GF-D8 (cell line): ENCODE data around the gene CEP112.
"Not testable (repeated sequence)": the region's sequence is repeated elsewhere in the genome, so short reads cannot be mapped to it uniquely, and the experiment has no call there.

Source experiments
- DNase-seq: peaks from one replicate; lab custom pipeline; 2025; lab: John Stamatoyannopoulos, UW

CEP112 gene

DNA sequence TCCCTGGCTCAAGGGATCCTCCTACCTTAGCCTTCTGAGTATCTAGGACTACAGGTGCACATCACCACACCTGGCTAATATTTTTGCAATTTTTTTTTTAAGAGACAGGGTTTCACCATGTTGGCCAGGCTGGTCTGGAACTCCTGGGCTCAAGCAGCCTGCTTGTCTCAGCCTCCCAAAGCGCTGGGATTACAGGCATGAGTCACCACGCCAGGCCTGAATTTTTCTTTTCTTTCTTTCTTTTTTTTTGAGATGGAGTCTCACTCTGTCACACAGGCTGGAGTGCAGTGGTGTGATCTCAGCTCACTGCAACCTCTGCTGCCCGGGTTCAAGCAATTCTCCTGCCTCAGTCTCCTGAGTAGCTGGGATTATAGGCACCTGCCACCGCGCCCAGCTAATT lies 510.2 kb downstream of the CEP112 start:
- DNase-seq = not testable (repeated sequence)

GRCh38 chr17:65679165-65679845 lies 512.6 kb downstream of the CEP112 start:
- no peak for DNase-seq

DNA sequence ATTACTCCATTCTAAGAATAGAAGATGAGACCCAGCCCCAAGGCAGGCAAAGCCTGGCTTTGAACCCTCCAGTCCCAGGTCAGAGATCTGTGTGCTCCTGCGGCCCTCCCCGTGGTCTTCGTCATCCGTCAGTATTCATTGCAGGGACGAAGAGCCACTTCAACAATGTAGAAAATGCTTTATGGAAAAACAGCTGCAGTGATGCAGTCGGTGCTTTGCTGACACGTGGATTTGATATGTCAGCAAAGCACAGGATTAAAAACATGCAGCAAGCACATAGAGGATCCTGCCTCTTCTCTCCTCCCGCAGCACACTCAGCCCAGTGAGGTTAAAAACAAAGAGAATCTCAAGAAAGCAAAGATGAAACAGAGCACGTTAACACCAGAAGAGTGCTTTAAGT lies 513.4 kb downstream of the CEP112 start:
- DNase-seq = no peak

GRCh38 chr17:65677932-65678331 lies 514.0 kb downstream of the CEP112 start:
- no peak for DNase-seq

DNA sequence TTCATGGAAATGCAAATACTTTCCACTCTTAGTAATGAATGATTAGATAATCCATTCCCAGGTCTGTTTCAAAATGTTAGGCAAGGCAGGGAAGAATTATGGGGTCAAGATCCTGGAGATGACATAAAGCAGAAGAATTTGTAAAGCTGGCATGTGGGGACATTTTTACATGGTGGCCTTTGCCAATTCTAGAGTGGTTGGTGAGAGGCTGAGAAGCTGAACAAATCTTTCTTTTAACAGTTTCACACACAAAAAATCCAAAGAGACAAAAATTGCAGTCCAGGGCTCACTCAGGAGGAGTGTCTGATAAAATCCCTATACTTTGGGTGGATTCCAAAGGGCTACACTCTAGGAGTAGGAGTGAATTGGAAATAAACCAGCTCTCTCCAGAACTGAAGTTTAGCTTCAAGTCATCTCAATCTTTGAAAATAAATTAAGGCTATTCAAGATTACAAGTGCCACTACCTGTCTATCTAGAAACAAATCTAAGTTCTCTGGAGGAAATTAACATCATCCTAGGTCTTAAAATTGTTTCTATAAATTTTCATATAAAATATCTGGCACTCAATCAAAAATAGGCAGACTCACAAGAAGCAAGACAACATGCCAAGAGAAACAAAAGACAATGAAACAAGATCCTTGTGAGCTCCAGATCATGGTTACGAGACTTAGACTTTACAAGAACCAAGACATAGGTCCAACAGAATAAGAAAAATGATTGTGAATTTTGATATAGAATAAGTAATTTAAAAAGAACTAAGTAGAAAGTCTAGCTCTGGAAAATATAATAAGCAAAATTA lies 517.5 kb downstream of the CEP112 start:
- no peak for DNase-seq

- no peak for DNase-seq
Observed at GRCh38 chr17:65670667-65671371, 521.1 kb downstream of the CEP112 start.

DNA sequence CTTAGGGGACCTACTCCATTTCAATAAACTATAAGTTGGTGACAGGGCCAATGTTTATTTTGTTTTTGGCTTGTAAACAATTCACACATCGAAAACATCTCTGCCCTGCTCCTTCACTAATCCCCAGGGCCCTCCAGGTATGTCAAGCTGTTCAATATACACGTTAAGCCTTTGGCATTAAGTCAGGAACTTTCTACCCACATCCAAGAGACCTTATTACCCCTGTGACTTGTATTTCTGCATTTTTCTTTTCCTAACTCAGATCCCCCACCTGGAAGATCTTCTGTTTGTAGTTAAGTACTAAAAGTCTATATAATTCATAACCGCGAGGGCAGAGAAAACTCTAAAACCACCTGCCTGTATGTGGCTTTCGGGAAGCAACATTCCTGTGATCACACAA lies 523.7 kb downstream of the CEP112 start:
- no peak for DNase-seq

DNA sequence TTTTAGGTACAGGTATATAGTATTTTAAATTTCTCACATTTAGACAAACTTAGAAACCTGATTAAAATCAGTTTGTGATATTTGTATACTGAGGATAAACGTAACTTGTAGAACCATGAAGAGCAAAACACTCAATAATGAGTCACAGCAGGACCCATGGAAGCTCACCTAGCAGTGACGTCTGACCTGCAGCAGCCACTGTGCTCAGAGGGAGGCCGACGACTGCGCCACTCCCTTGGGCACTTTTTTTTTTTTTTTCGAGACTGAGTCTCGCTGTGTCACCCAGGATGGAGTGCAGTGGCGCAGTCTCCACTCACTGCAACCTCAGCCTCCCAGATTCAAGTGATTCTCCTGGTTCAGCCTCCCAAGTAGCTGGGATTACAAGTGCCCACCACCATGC lies 524.3 kb downstream of the CEP112 start:
- DNase-seq = no peak

- no peak for DNase-seq
Observed at GRCh38 chr17:65666876-65667321, 525.0 kb downstream of the CEP112 start.

DNA sequence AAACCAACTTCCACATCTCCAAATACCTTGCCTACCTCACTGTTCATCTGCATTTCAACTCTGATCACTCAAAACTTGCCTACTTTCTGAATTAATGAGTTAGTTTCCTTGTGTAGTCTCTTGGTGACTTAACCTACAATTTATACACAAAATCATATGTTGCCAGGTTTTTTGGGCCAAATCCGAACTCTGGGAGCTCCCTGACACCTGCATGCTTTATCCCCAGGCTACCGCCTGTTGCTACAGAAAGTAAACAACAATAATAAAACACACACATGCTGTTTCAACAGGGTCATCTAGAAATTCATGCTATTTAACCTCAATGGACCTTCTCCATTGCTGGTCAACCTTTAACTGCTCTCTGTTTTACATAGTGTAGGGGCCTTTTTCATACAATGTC lies 526.0 kb downstream of the CEP112 start:
- DNase-seq = no peak

GRCh38 chr17:65664696-65665095 lies 527.2 kb downstream of the CEP112 start:
- DNase-seq = no peak

DNA sequence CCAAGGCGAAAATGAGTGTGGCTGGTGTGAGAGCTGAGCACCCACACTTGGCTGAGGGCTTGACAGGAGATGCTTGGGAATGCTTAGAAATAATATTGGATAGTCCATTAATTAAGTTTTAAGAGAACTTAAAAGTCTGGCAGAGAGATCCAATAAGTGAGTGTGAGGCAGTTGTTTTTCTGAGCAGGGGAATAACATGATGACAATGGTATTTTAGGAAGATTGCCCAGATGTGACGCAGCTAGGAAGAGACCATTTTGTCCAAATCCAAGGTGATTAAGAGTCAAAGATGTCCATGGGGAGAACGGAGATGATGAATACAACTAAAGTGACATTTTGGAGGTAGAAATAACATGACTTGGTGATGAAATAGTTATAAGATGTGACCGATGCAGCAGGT lies 527.7 kb downstream of the CEP112 start:
- DNase-seq = no peak

DNA sequence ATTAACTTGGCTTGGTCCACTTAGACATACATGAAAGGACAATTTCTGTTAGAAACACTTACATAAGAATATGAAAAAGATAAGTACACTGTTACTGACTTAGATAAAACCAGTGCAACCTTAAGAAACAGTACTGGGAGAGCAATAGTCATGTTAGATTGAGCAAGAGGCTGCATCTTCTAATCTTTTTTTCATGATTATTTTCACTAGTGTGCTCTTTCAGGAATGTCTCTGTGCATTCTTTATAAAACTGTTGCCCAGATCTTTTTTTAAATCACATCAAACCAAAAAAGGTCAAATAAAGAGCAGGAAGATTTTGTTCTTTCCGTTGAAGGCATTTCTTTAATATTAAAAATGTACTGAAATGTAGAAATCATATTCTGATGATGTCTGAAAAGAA lies 529.7 kb downstream of the CEP112 start:
- no peak for DNase-seq

DNA sequence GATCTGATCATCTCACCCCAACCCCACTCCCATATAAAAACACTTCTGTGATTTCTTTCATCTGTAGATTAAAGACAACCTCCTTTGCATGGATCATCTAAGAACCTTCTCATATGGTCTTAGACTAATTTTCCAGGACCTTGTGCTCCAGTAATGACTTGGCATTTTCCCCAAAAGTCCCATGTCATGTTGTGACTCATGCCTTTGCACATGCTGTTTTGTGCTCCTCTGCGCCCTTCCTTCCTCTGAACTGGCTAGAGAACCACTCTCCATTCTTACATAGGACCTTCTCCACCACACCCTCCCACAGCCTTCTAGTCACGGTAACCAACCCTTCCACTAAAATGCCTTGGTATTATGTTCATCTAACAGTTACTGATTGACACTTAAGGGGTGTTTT lies 531.0 kb downstream of the CEP112 start:
- DNase-seq = no peak

DNA sequence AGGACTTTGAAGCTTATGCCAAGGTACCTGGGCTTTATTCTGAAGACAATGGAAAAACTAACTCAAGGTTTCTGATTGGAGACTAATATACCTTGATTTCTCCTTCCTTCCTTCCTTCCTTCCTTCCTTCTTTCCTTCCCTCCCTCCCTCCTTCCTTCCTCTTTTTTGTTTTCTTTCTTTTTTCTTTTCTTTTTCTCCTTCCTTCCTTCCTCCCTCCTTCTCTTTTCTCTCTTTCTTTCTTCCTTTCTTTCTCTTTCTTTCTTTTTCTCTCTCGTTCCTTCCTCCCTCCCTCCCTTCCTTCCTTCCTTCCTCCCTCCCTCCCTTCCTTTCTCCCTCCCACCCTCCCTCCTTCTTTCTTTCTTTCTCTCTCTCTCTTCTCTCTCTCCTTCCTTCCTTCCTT lies 531.9 kb downstream of the CEP112 start:
- DNase-seq = no peak

GRCh38 chr17:65659512-65659911 lies 532.4 kb downstream of the CEP112 start:
- DNase-seq = no peak

- no peak for DNase-seq
Observed at GRCh38 chr17:65657251-65657828, 534.6 kb downstream of the CEP112 start.

- no peak for DNase-seq
Observed at GRCh38 chr17:65656390-65657250, 535.3 kb downstream of the CEP112 start.

DNA sequence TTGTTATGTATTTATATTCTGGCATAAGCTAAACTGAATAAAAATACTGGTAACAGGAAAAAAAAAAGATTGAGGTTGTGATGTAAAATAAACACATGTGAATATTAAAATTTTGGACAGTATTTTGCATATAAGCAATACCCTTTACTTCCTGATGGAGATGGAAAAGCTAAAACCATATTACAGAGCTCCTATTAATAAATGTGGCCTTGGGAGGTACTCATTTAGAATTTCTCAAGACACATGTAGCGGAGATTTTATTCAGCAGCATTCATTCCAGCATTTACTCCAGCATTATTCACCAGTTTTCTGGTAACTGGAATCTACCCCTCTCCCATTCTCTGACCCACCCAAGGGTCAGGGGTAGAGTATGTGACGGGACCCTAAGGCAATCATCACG lies 536.2 kb downstream of the CEP112 start:
- no peak for DNase-seq

GRCh38 chr17:65644545-65644944 lies 547.4 kb downstream of the CEP112 start:
- no peak for DNase-seq

GRCh38 chr17:65638221-65638975 lies 553.5 kb downstream of the CEP112 start:
- DNase-seq = no peak
